ENCODE results near the gene SPRR2E. TPM values are rescaled to one million over a fixed set of nuclear protein-coding genes. Genes with fewer than 3 reads are reported as not detected.
"Not testable (repeated sequence)": the region's sequence is repeated elsewhere in the genome, so short reads cannot be mapped to it uniquely, and the experiment has no call there.

Gene SPRR2E
- total RNA-seq, 2 experiments from 2014 or later, result not detected

DNA sequence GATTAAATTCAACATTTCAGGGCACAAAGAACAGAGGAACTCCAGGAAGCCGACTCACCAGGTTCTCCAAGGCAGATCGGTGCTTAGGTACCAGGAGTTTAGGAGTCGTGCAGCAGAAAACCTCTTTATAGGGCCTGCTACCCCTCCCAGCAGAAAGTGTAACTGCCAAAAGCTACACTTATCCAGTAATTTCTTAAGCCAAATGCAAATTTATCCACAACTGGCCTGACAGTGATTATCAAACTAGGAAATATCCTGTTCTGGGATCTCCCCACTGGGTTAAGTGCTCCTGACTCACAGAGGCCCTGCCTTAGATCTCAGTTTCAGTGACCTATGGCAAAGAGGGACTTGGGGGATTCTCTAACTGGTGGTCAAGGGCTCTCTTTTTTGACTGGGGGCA lies 19.1 kb upstream of the SPRR2E start, which contains the start of gene SPRR2F:
Gene SPRR2F, minus strand, starts transcription at position 101 of the 400 bp plus-strand sequence. CDS start 783 bp downstream, outside the sequence.
- H3K4me1 Mint-ChIP-seq (ENCODE audit: low read depth), result no peaks in the 10 kb centered on the region
- peaks cover 15% of the 10 kb centered on the region for H3K27me3 Mint-ChIP-seq
- no peaks in the 10 kb centered on the region for H3K36me3 Mint-ChIP-seq (ENCODE audit: low read depth)
- CTCF ChIA-PET, result no interaction called here
- intact Hi-C loops (cut with micrococcal nuclease), result no loop called here
- no peak for ATAC-seq
- TF ChIP-seq, protein P1, sequence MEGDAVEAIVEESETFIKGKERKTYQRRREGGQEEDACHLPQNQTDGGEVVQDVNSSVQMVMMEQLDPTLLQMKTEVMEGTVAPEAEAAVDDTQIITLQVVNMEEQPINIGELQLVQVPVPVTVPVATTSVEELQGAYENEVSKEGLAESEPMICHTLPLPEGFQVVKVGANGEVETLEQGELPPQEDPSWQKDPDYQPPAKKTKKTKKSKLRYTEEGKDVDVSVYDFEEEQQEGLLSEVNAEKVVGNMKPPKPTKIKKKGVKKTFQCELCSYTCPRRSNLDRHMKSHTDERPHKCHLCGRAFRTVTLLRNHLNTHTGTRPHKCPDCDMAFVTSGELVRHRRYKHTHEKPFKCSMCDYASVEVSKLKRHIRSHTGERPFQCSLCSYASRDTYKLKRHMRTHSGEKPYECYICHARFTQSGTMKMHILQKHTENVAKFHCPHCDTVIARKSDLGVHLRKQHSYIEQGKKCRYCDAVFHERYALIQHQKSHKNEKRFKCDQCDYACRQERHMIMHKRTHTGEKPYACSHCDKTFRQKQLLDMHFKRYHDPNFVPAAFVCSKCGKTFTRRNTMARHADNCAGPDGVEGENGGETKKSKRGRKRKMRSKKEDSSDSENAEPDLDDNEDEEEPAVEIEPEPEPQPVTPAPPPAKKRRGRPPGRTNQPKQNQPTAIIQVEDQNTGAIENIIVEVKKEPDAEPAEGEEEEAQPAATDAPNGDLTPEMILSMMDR (IDR thresholded peaks at IDR 0.05), result no peak
- H3K9me3 Mint-ChIP-seq, result no peaks in the 10 kb centered on the region
- no peak within 1 kb of the TSS for H3K27ac Mint-ChIP-seq
- DNase-seq, result no peak
- POLR2A ChIA-PET, result no interaction called here
- H3K4me3 Mint-ChIP-seq, result no peak within 1 kb of the TSS

DNA sequence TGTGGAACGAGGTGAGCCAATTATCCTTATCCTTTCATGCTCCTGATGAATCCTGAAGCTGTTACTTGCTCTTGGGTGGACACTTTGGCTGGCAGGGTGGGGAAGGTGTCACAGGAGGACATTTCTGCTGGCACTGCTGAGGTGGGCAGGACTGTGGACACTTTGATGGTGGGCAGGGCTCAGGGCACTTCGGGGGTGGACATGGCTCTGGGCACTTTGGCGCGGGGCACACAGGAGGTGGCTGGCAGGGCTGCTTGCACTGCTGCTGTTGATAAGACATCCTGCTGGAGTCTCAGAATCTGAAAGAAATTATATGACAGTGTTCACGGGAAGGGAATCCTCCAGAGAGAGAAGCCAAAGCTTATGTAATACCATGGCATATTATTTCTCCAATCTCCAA lies 18.1 kb upstream of the SPRR2E start:
- intact Hi-C loops (cut with micrococcal nuclease); DNase-seq; ATAC-seq; H3K4me1 Mint-ChIP-seq (ENCODE audit: low read depth); POLR2A ChIA-PET; CTCF ChIA-PET; H3K4me3 Mint-ChIP-seq; H3K27ac Mint-ChIP-seq; H3K36me3 Mint-ChIP-seq (ENCODE audit: low read depth); H3K9me3 Mint-ChIP-seq: not testable (repeated sequence)
- H3K27me3 Mint-ChIP-seq, result peaks cover 12% of the 10 kb centered on the region

- CTCF ChIA-PET, result no interaction called here
- intact Hi-C loops (cut with micrococcal nuclease), result no loop called here
- TF ChIP-seq, protein P1 (IDR thresholded peaks at IDR 0.05), result no peak
- POLR2A ChIA-PET, result no interaction called here
- ATAC-seq, result no peak
- Mint-ChIP-seq H3K4me1 (ENCODE audit: low read depth) (no peaks in the 10 kb centered on the region), H3K27me3 (peaks cover 16% of the 10 kb centered on the region), H3K9me3 (no peaks in the 10 kb centered on the region), H3K36me3 (ENCODE audit: low read depth) (no peaks in the 10 kb centered on the region), H3K27ac (no peak overlapping the region), H3K4me3 (no peak overlapping the region)
- no peak for DNase-seq
Observed at GRCh38 chr1:153100245-153100644, 5.9 kb upstream of the SPRR2E start.

GRCh38 chr1:153099461-153100045 lies 5.2 kb upstream of the SPRR2E start:
- intact Hi-C loops (cut with micrococcal nuclease), result no loop called here
- ChIA-PET POLR2A (no interaction called here), CTCF (no interaction called here)
- ATAC-seq, result no peak
- Mint-ChIP-seq H3K4me3 (no peak overlapping the region), H3K27me3 (peaks cover 9% of the 10 kb centered on the region), H3K36me3 (ENCODE audit: low read depth) (no peaks in the 10 kb centered on the region), H3K4me1 (ENCODE audit: low read depth) (no peaks in the 10 kb centered on the region), H3K27ac (no peak overlapping the region), H3K9me3 (no peaks in the 10 kb centered on the region)
- TF ChIP-seq, protein P1 (IDR thresholded peaks at IDR 0.05), result no peak
- DNase-seq, result no peak

DNA sequence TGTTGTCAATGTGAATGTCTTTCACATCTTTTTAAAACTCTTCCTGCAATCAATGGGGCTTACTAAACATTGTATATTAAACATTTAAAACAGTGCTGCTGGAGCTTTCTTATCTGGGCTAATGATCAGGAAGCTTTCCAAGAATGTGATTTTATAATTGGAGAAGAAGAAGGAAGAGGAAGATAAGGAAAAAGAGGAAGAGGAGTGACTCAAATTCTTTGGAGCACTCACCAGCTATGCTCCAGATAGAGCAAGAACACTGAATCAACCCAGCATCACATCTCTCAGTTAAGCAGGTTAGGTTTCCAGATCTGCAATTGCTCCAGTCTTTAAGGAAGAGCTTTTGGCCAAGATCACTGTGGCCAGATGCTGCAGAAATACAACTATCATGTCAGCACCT lies 1.4 kb upstream of the SPRR2E start:
- CTCF ChIA-PET, result no interaction called here

More for the DNA sequence above, 1.4 kb upstream of the SPRR2E start:
- H3K27me3 Mint-ChIP-seq, result peaks cover 10% of the 10 kb centered on the region
- intact Hi-C loops (cut with micrococcal nuclease), result no loop called here
- POLR2A ChIA-PET, result no interaction called here
- H3K4me3 Mint-ChIP-seq, result no peak overlapping the region
- TF ChIP-seq, protein P1 (IDR thresholded peaks at IDR 0.05), result no peak
- H3K9me3 Mint-ChIP-seq, result no peaks in the 10 kb centered on the region
- no peaks in the 10 kb centered on the region for H3K4me1 Mint-ChIP-seq (ENCODE audit: low read depth)
- no peaks in the 10 kb centered on the region for H3K36me3 Mint-ChIP-seq (ENCODE audit: low read depth)
- DNase-seq, result no peak
- ATAC-seq, result no peak
- H3K27ac Mint-ChIP-seq, result no peak overlapping the region
